ENCODE data around the gene CIPC. TPM values are rescaled to one million over a fixed set of nuclear protein-coding genes. Genes with fewer than 3 reads are reported as not detected.
A peak's percentile ranks its signal among the peaks of the same experiment; 100 is the strongest.

The CIPC gene
- total RNA-seq, 1 experiment from 2014 or later, result 31.1 TPM

DNA sequence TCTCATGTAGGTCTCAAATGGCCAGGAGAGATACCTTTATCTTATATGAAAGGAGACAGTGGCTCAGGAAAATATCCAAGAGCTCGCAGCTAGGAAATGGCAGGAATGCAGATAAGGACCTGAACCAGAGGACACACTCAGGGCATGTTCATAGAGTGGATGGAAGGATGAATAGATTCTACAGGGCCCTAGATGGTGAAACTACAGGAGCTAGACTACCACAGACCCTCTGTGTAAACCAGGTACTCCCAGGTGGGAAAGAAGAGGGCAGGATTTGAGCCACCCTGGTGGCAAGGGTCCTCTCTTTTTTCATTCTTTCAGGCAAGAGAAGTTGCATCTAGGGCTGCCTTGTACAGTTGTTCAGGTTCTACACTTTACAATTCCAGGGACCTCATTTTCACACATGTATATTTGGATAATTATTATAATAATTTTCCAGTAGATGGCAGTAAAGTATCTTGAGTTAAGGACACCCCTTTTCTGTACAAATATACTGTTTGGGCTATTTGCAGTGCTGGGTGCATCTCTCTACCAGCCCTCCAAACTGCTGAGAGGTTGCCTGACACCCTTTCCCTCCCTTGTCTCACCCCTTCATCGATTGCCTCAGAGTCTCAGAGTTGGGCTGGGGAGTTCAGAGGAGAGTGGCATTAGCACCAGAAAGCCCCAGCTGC lies 54.0 kb downstream of the CIPC start:
- intact Hi-C loops (cut with micrococcal nuclease; ENCODE audit: unreplicated experiment), result loop anchor here (1.0 to 5.0 kb wide), 5 partner anchors 60 to 400 kb away; partner anchors contain the start of gene AHSA1
- peak; percentile 28; the same call in 1 of the 2 replicates for TF ChIP-seq CTCF (conservative IDR thresholded peaks at IDR 0.05; ENCODE audit: low read depth, low read length)
- TF ChIP-seq EZH2 (IDR thresholded peaks at IDR 0.05; ENCODE audit: borderline replicate concordance, low read depth, low read length, poor library complexity, severe bottlenecking), result no peak

DNA sequence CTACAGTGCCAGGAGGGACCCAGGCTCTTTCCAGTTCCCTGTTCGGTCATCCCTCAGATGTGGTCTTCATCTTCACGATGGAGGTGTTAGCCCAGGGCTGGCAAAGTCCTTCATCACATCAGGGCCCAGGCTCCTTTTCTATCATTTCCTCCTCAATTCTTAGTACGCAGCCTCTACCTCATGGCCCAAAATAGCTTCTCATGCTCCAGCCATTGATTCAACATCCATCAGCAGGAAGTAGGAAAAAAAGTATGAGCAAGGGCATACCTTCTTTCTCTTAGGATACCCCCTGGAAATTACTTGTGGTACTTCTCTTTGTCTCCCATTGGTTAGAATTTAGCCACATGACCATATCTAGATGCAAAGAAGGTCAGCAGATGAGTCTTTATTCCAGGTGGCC lies 55.7 kb downstream of the CIPC start:
- DNase-seq (ENCODE audit: low spot score), result no peak
- no peaks in the 10 kb centered on the region for H3K36me3 ChIP-seq (ENCODE audit: insufficient read depth, low read length, poor library complexity, severe bottlenecking)
- H3K27ac ChIP-seq (ENCODE audit: low read depth, low read length, poor library complexity, severe bottlenecking), result no peak overlapping the region
- intact Hi-C loops (cut with micrococcal nuclease; ENCODE audit: unreplicated experiment), result loop anchor here (2.0 to 5.0 kb wide), 3 partner anchors 58 to 398 kb away; partner anchors contain the start of gene AHSA1
- H3K9me3 ChIP-seq (ENCODE audit: low read depth, low read length, poor library complexity, severe bottlenecking), result no peaks in the 10 kb centered on the region
- H3K4me3 ChIP-seq (ENCODE audit: low read depth, low read length, poor library complexity, severe bottlenecking), result no peak overlapping the region
- peaks cover 16% of the 10 kb centered on the region for H3K4me1 ChIP-seq (ENCODE audit: insufficient read depth, low read length, poor library complexity, severe bottlenecking)
- H3K27me3 ChIP-seq (replicated peaks; ENCODE audit: insufficient read depth, low read depth, low read length, poor library complexity), result peaks cover 14% of the 10 kb centered on the region
- ChIA-PET CTCF (no interaction called here), POLR2A (ENCODE audit: low non-redundant PET) (no interaction called here)
- TF ChIP-seq EZH2 (IDR thresholded peaks at IDR 0.05; ENCODE audit: borderline replicate concordance, low read depth, low read length, poor library complexity, severe bottlenecking) (no peak), CTCF (conservative IDR thresholded peaks at IDR 0.05; ENCODE audit: low read depth, low read length) (no peak)
- no TSS peak for BruUV-seq (replicated peaks)

More for the DNA sequence above, 54.0 kb downstream of the CIPC start:
- POLR2A ChIA-PET (ENCODE audit: low non-redundant PET), result interaction anchor here (0.6 kb wide), 1 partner anchor 26 kb away, joined by 3 read pairs; no protein-coding TSS in a partner anchor
- BruUV-seq (replicated peaks), result no TSS peak
- peak; percentile 68 for DNase-seq (ENCODE audit: low spot score)
- peaks cover 9% of the 10 kb centered on the region for H3K4me1 ChIP-seq (ENCODE audit: insufficient read depth, low read length, poor library complexity, severe bottlenecking)
- no peaks in the 10 kb centered on the region for H3K9me3 ChIP-seq (ENCODE audit: low read depth, low read length, poor library complexity, severe bottlenecking)
- H3K27ac ChIP-seq (ENCODE audit: low read depth, low read length, poor library complexity, severe bottlenecking), result no peak overlapping the region
- peaks cover 20% of the 10 kb centered on the region for H3K27me3 ChIP-seq (replicated peaks; ENCODE audit: insufficient read depth, low read depth, low read length, poor library complexity)
- CTCF ChIA-PET, result interaction anchor here (0.7 to 2.9 kb wide), 15 partner anchors 9 to 973 kb away, joined by 3 to 26 read pairs (median 5); partner anchors contain the start of genes CIPC, SAMD15 and TMED8
- no peak overlapping the region for H3K4me3 ChIP-seq (ENCODE audit: low read depth, low read length, poor library complexity, severe bottlenecking)
- H3K36me3 ChIP-seq (ENCODE audit: insufficient read depth, low read length, poor library complexity, severe bottlenecking), result no peaks in the 10 kb centered on the region

DNA sequence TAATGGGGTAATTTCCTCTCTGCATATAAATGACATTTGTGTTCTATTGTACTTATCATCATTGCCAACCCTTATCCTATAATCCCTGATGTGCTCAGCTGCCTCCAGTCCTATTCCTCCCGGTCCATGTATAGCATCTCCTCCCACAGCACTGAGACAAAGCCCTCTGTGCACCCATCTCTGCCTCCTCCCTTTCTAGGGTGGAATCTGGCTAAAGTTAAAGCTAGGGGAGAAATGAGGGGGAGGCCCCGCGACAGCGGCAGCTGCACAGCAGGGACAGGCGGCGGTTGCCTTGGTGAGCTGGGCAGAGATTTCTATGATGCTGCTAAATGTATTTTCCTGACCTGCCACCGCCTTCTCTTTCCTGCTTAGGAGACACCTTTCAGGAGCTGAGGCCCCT lies 56.4 kb downstream of the CIPC start:
- intact Hi-C loops (cut with micrococcal nuclease; ENCODE audit: unreplicated experiment), result loop anchor here (5.0 kb wide), 2 partner anchors 58 to 398 kb away; no protein-coding TSS in a partner anchor
- ChIA-PET POLR2A (ENCODE audit: low non-redundant PET) (no interaction called here), CTCF (no interaction called here)

More for the DNA sequence above, 56.4 kb downstream of the CIPC start:
- peaks cover 16% of the 10 kb centered on the region for H3K4me1 ChIP-seq (ENCODE audit: insufficient read depth, low read length, poor library complexity, severe bottlenecking)
- no peaks in the 10 kb centered on the region for H3K36me3 ChIP-seq (ENCODE audit: insufficient read depth, low read length, poor library complexity, severe bottlenecking)
- TF ChIP-seq EZH2 (IDR thresholded peaks at IDR 0.05; ENCODE audit: borderline replicate concordance, low read depth, low read length, poor library complexity, severe bottlenecking) (no peak), CTCF (conservative IDR thresholded peaks at IDR 0.05; ENCODE audit: low read depth, low read length) (no peak)
- no TSS peak for BruUV-seq (replicated peaks)
- no peaks in the 10 kb centered on the region for H3K9me3 ChIP-seq (ENCODE audit: low read depth, low read length, poor library complexity, severe bottlenecking)
- DNase-seq (ENCODE audit: low spot score), result peak; percentile 77
- H3K4me3 ChIP-seq (ENCODE audit: low read depth, low read length, poor library complexity, severe bottlenecking), result no peak overlapping the region
- H3K27ac ChIP-seq (ENCODE audit: low read depth, low read length, poor library complexity, severe bottlenecking), result no peak overlapping the region
- H3K27me3 ChIP-seq (replicated peaks; ENCODE audit: insufficient read depth, low read depth, low read length, poor library complexity), result peaks cover 8% of the 10 kb centered on the region
